HTERT RPE-1 (cell line): ENCODE measurements around the gene POU2F1.

Experiments
- in situ Hi-C: fragments of 300-500 bp; cut with MboI; formaldehyde crosslinking; loops from 4 replicates; pipeline ENCODE4 v1.14.3; 2020; ENCODE audit warnings: low sequenced_read_pairs

Gene POU2F1

GRCh38 chr1:167266965-167267364, 46.3 kb downstream of the POU2F1 start:
- in situ Hi-C loops, result no loop called here

- in situ Hi-C loops, result no loop called here
Measured at GRCh38 chr1:167268347-167268787, 47.7 kb downstream of the POU2F1 start.

DNA sequence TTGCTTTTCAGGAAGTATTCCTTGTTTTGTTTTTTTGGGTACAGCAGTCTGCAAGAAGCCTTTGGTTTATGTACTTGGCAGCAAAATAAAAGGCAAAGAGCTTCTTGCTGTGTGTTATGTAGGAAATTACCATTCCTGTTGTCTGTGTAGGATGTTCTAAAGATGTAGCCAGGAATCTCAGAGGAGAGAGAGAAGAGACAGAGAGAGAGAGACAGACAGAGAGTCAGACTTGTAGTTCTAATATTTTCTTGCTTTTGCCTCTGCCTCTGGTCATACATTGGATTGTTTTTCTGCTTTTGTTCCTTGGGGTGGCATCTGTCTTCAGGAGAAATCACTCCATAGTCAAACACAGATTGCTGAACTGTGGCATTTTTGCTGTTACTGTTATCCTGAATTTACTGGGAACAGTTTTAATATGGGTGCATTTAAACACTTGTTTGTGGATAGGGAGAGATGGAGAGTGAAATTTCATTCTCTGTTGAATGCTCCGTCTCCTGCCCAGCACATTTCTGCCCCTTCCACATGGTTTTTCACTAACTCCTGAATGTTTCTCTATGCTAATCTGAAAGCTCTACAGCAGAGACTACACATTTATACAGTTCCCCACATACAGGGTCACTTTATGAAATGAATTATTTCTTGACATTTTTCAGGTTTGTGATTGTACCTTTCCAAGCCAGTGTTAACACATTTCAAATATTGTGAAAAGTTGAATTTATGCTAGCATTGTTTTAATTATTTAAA, 49.8 kb downstream of the POU2F1 start:
- in situ Hi-C loops, result no loop called here

GRCh38 chr1:167272369-167272957, 51.8 kb downstream of the POU2F1 start:
- in situ Hi-C loops, result no loop called here

DNA sequence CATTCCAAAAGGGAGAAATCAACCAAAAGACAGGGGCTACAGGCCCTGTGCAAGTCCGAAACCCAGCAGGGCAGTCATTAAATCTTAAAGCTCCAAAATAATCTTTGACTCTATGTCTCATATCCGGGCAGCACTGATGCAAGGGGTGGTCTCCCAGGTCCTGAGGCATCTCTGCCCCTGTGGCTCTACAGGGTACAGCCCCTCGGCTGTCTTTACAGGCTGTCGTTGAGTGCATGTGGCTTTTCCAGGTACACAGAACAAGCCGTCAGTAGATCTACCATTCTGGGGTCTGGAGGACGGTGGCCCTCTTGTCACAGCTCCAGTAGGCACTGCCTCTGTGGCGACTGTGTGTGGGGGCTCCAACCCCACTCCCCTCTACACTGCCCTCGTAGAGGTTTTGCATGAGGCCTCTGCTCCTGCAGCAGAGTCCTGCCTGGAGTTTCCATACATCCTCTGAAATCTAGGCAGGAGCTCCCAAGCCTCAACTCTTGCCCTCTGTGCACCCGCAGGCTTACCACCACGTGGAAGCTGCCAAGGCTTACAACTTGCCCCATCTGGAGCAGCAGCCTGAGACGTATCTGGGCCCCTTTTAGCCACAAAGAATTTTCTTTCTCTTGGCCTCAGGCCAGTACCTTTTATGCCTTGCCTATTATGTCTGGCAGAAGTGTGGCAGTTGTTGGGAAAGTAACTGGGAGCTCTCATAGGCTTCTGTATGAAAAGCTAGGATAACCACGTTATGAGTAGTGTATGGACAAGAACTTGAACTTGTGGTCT, 52.5 kb downstream of the POU2F1 start:
- in situ Hi-C loops, result no loop called here

GRCh38 chr1:167274061-167274460, 53.4 kb downstream of the POU2F1 start:
- in situ Hi-C loops, result no loop called here

DNA sequence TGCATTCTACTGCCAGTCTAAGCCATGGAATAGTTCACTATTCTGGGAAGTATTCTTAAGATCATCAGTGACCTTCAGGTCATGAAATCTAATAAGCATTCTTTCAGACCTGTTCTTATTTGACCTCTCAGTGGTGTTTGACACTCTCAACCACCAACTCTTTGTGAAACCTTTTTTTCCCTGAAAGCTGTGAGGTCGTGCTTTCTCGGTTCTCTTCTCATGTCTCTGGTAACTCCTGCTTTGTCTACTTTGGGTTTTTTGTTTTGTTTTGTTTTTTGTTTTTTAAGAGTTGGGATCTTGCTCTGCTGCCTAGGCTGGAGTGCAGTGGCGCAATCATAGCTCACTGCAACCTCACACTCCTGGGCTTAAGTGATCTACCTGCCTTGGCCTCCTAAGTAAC, 56.3 kb downstream of the POU2F1 start:
- in situ Hi-C loops, result no loop called here

GRCh38 chr1:167278497-167278896, 57.8 kb downstream of the POU2F1 start:
- in situ Hi-C loops, result no loop called here

GRCh38 chr1:167280912-167281311, 60.2 kb downstream of the POU2F1 start:
- in situ Hi-C loops, result no loop called here

- in situ Hi-C loops, result no loop called here
Measured at GRCh38 chr1:167288390-167289074, 67.8 kb downstream of the POU2F1 start.

- in situ Hi-C loops, result no loop called here
Measured at GRCh38 chr1:167289075-167289442, 68.4 kb downstream of the POU2F1 start.

DNA sequence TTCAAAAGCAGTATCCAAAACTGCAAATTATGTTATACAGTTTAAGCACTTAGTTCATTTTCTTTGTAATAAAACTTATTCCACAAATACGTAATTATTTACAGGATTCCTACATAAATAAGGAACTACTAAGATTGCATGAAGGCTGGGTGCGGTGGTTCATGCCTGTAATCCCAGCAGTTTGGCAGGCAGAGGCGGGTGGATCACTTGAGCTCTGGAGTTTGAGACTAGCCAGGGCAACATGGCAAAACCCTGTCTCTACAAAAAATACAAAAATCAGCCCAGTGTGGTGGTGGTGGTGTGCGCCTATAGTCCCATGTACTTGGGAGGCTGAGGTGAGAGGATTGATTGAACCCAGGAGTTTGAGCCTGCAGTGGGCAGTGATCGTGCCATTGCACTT, 69.3 kb downstream of the POU2F1 start:
- in situ Hi-C loops, result no loop called here

GRCh38 chr1:167291539-167292185, 71.0 kb downstream of the POU2F1 start:
- in situ Hi-C loops, result no loop called here

DNA sequence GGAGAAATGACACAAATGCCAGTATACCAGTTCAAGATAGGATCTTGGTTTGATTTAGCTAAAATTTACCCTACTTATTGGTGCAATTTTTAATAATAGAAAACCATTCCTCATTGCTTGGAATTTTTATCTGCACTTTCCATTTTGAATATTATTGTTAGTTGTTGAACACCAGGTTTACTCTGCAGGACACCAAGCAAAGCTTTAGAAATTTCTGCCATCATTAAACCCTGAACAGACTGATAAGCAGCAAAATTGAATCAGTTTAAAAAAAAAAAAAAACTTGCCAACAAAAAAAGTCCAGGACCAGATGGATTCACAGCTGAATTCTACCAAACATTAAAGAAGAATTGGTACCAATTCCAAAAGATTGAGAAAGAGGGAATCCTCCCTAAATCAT, 71.5 kb downstream of the POU2F1 start:
- in situ Hi-C loops, result no loop called here

- in situ Hi-C loops, result no loop called here
Measured at GRCh38 chr1:167293057-167293456, 72.4 kb downstream of the POU2F1 start.

DNA sequence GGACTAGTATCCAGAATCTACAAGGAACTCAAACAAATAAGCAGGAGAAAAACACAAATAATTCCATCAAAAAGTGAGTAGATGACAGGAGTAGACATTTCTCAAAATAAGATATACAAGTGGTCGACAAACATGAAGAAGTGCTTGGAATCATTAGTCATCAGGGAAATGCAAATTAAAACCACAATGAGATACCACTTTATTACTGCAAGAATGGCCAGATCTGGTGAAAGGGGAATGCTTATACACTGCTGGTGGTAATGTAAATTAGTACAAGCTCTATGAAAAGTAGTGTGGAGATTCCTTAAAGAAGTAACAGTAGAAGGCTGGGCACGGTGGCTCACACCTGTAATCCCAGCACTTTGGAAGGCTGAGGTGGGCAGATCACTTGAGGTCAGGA, 73.8 kb downstream of the POU2F1 start:
- in situ Hi-C loops, result no loop called here

- in situ Hi-C loops, result no loop called here
Measured at GRCh38 chr1:167297222-167298214, 76.8 kb downstream of the POU2F1 start.

GRCh38 chr1:167298325-167298724, 77.6 kb downstream of the POU2F1 start:
- in situ Hi-C loops, result no loop called here

GRCh38 chr1:167301355-167301754, 80.7 kb downstream of the POU2F1 start:
- in situ Hi-C loops, result no loop called here

DNA sequence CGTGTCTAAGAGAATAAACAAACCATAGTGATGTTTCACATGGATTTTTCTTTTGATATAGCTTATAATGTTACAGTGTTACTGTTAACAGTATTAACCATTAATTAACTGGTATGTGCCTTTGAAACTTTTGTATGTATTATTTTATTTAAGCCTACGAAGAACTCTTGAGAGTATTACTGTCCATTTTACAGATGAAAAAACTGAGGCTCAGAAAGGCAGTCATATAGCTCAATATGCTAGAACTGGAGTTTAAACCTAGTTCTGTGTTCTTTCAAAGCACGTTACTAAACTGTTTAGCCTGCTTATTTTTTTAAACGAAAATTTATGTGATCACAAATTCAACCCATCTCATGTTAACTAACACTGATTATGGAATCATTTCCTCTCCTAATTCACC, 83.5 kb downstream of the POU2F1 start:
- in situ Hi-C loops, result no loop called here
